Ovary (tissue), 3 donors: Measurements from ENCODE around the gene GNG2.

ENCODE experiments used
- CTCF ChIP-seq, 3 donors: fragments of 450-650 bp in 2 of 3; fragments of 200-600 bp in 1 of 3; IDR thresholded peaks; one replicate each; pipeline versions ENCODE4 v1.5.1 to v1.8.0; 2016 to 2022; ENCODE audit warnings: antibody characterized with exemption in 3 of 3, mild to moderate bottlenecking in 1 of 3
- EP300 ChIP-seq: sonication (generic); formaldehyde crosslinking; IDR thresholded peaks from one replicate; pipeline ENCODE4 v1.6.1; 2017; ENCODE audit warnings: antibody characterized with exemption
- POLR2A ChIP-seq: fragments of 450-650 bp; IDR thresholded peaks from one replicate; pipeline ENCODE4 v1.6.1; 2017; ENCODE audit warnings: antibody characterized with exemption, mild to moderate bottlenecking, moderate library complexity
- donor health status: DM: no; HTN: no; CAD: no.

- no peak for TF ChIP-seq CTCF (IDR thresholded peaks at IDR 0.05)
- TF ChIP-seq EP300 = no peak
- no peak for TF ChIP-seq POLR2A
Observed at GRCh38 chr14:51877810-51878209, 17.4 kb downstream of the GNG2 start.
